K562 (cell line): ENCODE results near the gene SULT1A3. TPM values are rescaled to one million over a fixed set of nuclear protein-coding genes. Genes with fewer than 3 reads are reported as not detected.

Source experiments
- ATF6 ChIP-seq: sonication (generic); formaldehyde crosslinking; IDR thresholded peaks from 2 replicates; pipeline ENCODE4 v1.4.0; 2020; ENCODE audit warnings: mild to moderate bottlenecking, missing genetic modification reagents
- BCOR ChIP-seq: fragments of 450-650 bp; IDR thresholded peaks from 2 replicates; pipeline ENCODE4 v1.6.1; 2016
- BHLHE40 ChIP-seq: IDR thresholded peaks from 2 replicates; pipeline ENCODE4 v1.6.1; 2011; ENCODE audit warnings: low read length, improper control_type of control experiment
- CBFA2T2 ChIP-seq: fragments of 450-650 bp; conservative IDR thresholded peaks from 2 replicates; pipeline ENCODE4 v1.6.1; 2017; ENCODE audit warnings: mild to moderate bottlenecking
- CBX1 ChIP-seq: sonication (generic); IDR thresholded peaks from 2 replicates; pipeline ENCODE4 v1.6.1; 2016; ENCODE audit warnings: antibody characterized with exemption, low read depth, mild to moderate bottlenecking
- CTCF ChIP-seq, 3 experiments: IDR thresholded peaks in 2 of 3; conservative IDR thresholded peaks in 1 of 3; 2 replicates each; pipeline ENCODE4 v1.5.1; 2011 to 2012; ENCODE audit warnings: low read length in 3 of 3, mild to moderate bottlenecking in 3 of 3, control low read depth in 2 of 3, improper control_type of control experiment in 1 of 3, inconsistent platforms in 1 of 3, low read depth in 1 of 3, mixed read lengths in 1 of 3, moderate library complexity in 1 of 3; ENCODE audit not compliant: insufficient read depth in 2 of 3
- EP400 ChIP-seq: fragments of 450-650 bp; IDR thresholded peaks from 2 replicates; pipeline ENCODE4 v1.6.1; 2017; ENCODE audit warnings: antibody characterized with exemption, mild to moderate bottlenecking, moderate library complexity
- FOXJ2 ChIP-seq: fragments of 200-800 bp; sonication (Bioruptor generic); IDR thresholded peaks from 2 replicates; pipeline ENCODE4 v1.6.1; 2016; ENCODE audit warnings: missing genetic modification characterization, missing compliant biosample characterization
- FOXK2 ChIP-seq, 2 experiments: fragments of 450-650 bp; IDR thresholded peaks in 1 of 2; conservative IDR thresholded peaks in 1 of 2; 2 replicates each; pipeline ENCODE4 v1.6.1; 2016; ENCODE audit warnings: low read depth in 2 of 2, mild to moderate bottlenecking in 1 of 2
- HNRNPLL ChIP-seq: fragments of 200-400 bp; formaldehyde crosslinking; IDR thresholded peaks from 2 replicates; pipeline ENCODE4 v1.6.1; 2017; ENCODE audit warnings: low read length, low read depth, mild to moderate bottlenecking; ENCODE audit not compliant: poor library complexity, severe bottlenecking
- MAFK ChIP-seq: IDR thresholded peaks from 2 replicates; pipeline ENCODE4 v1.6.1; 2011; ENCODE audit warnings: low read length, improper control_type of control experiment
- MBD2 ChIP-seq: sonication (generic); IDR thresholded peaks from 2 replicates; pipeline ENCODE4 v1.6.1; 2016; ENCODE audit warnings: low read depth, borderline replicate concordance
- MCM5 ChIP-seq: fragments of 450-650 bp; IDR thresholded peaks from 2 replicates; pipeline ENCODE4 v1.6.1; 2016; ENCODE audit warnings: low read depth
- MCM7 ChIP-seq, 2 experiments: fragments of 450-650 bp; IDR thresholded peaks; 2 replicates each; pipeline ENCODE4 v1.6.1; 2016 to 2018
- MIER1 ChIP-seq: fragments of 450-650 bp; IDR thresholded peaks from 2 replicates; pipeline ENCODE4 v1.6.1; 2016; ENCODE audit warnings: antibody characterized with exemption, mild to moderate bottlenecking, low read depth
- NCOA1 ChIP-seq: fragments of 450-650 bp; IDR thresholded peaks from 2 replicates; pipeline ENCODE4 v1.6.1; 2016; ENCODE audit warnings: low read depth
- POLR2AphosphoS2 ChIP-seq: IDR thresholded peaks from 2 replicates; pipeline ENCODE4 v1.6.1; 2012; ENCODE audit warnings: low read length, improper control_type of control experiment
- POU5F1 ChIP-seq: fragments of 150-350 bp; IDR thresholded peaks from 2 replicates; pipeline ENCODE4 v1.6.1; 2014; ENCODE audit warnings: borderline replicate concordance, low read length, low read depth, mild to moderate bottlenecking; ENCODE audit not compliant: partially characterized antibody
- SNRNP70 ChIP-seq: fragments of 200-400 bp; formaldehyde crosslinking; optimal IDR thresholded peaks from 2 replicates; pipeline ENCODE3; 2017; ENCODE audit warnings: low read depth, low read length
- TSC22D4 ChIP-seq: fragments of 450-650 bp; IDR thresholded peaks from 2 replicates; pipeline ENCODE4 v1.6.1; 2016; ENCODE audit warnings: missing genetic modification characterization, missing biosample characterization, control low read depth
- XRCC3 ChIP-seq: fragments of 450-650 bp; IDR thresholded peaks from 2 replicates; pipeline ENCODE4 v1.6.1; 2017; ENCODE audit warnings: mild to moderate bottlenecking, moderate library complexity
- XRCC5 ChIP-seq: fragments of 200-400 bp; formaldehyde crosslinking; IDR thresholded peaks from 2 replicates; pipeline ENCODE4 v1.6.1; 2017; ENCODE audit warnings: low read depth, mild to moderate bottlenecking, low read length
- ZBTB34 ChIP-seq: fragments of 250-450 bp; sonication (Bioruptor Pico); IDR thresholded peaks from 2 replicates; pipeline ENCODE4 v1.8.0; 2021; ENCODE audit warnings: mild to moderate bottlenecking, moderate library complexity
- ZNF175 ChIP-seq: fragments of 200-800 bp; sonication (Bioruptor generic); IDR thresholded peaks from 2 replicates; pipeline ENCODE4 v1.6.1; 2016; ENCODE audit warnings: low read depth, mild to moderate bottlenecking, missing genetic modification characterization, missing compliant biosample characterization
- ZNF23 ChIP-seq: fragments of 250-450 bp; sonication (Bioruptor Pico); IDR thresholded peaks from 2 replicates; pipeline ENCODE4 v1.4.0; 2020; ENCODE audit warnings: mild to moderate bottlenecking
- ZNF239 ChIP-seq: fragments of 250-450 bp; sonication (Bioruptor Pico); IDR thresholded peaks from 2 replicates; pipeline ENCODE4 v1.4.0; 2020; ENCODE audit warnings: mild to moderate bottlenecking
- polyA plus RNA-seq, 8 experiments: library from polyadenylated mRNA; depleted of rRNA in 4 of 8; stranded (reverse) in 5 of 8; unstranded in 3 of 8; fragments of >200 nt; fragmentation: Nextera tagmentation in 2 of 8; fragmentation: Illumina TruSeq in 1 of 8; extraction: Ambion mirVana in 2 of 8; extraction: Trizol in 1 of 8; gene quantifications; 2 replicates each; pipeline versions ENCODE4 v1.2.1 to v1.2.3, GENCODE V29; 2011 to 2014; ENCODE audit warnings: inconsistent platforms in 1 of 8, missing spikeins in 1 of 8
- total RNA-seq, 7 experiments: library from RNA; depleted of rRNA in 6 of 7; stranded (reverse); fragments of >200 nt in 6 of 7; fragmentation: Illumina TruSeq in 2 of 7; extraction: Trizol in 2 of 7; gene quantifications; 2 replicates each; pipeline versions ENCODE4 v1.2.1 to v1.2.3, GENCODE V29; 2011 to 2021; ENCODE audit warnings: low replicate concordance in 1 of 7

SULT1A3 gene
- total and polyA plus RNA-seq, 9 of the 15 experiments (the other 6 are each of a cell fraction or from before 2014, with no cell fraction given): 2.4 to 18.0 (median 7.3) TPM

- TF ChIP-seq CTCF (IDR thresholded peaks at IDR 0.05 in 2 of 3, conservative IDR thresholded peaks at IDR 0.05 in 1 of 3; ENCODE audit: insufficient read depth in 2 of 3, low read depth in 1 of 3, low read length in 3 of 3): peak; percentile 84 to 96 (median 87)
- TF ChIP-seq BHLHE40: peak; percentile 66
- no peak for TF ChIP-seq ZNF23 (CRISPR knock-in tag)
- no peak for TF ChIP-seq POLR2AphosphoS2
- no peak for TF ChIP-seq SNRNP70
- TF ChIP-seq MCM5: no peak
- TF ChIP-seq XRCC3: no peak
- TF ChIP-seq XRCC5: peak; percentile 85; the same call in 1 of the 2 replicates
- TF ChIP-seq EP400: no peak
- TF ChIP-seq CBFA2T2: peak; percentile 50; the same call in 1 of the 2 replicates
- no peak for TF ChIP-seq ATF6 (CRISPR knock-in tag)
- TF ChIP-seq MIER1: no peak
- no peak for TF ChIP-seq MAFK
- TF ChIP-seq BCOR: peak; percentile 75
- TF ChIP-seq ZNF239 (CRISPR knock-in tag): no peak
- TF ChIP-seq POU5F1: no peak
- 0 out of 2 replicates have a peak, but pooled peaks have one; percentile 37 for TF ChIP-seq CBX1
- no peak for TF ChIP-seq NCOA1
- TF ChIP-seq ZNF175 (CRISPR knock-in tag): no peak
- no peak for TF ChIP-seq ZBTB34 (CRISPR knock-in tag)
- peak; percentile 32 for TF ChIP-seq HNRNPLL
- TF ChIP-seq TSC22D4 (tag): no peak
- no peak for TF ChIP-seq FOXJ2
- no peak for TF ChIP-seq MBD2
- no peak for TF ChIP-seq FOXK2 (conservative IDR thresholded peaks at IDR 0.05 in 1 of 2, IDR thresholded peaks at IDR 0.05 in 1 of 2; ENCODE audit: low read depth in 2 of 2)
- TF ChIP-seq MCM7 (IDR thresholded peaks at IDR 0.05): no peak
Observed at GRCh38 chr16:30186782-30187555, 12.1 kb upstream of the SULT1A3 start (continued).
